ENCODE data around the gene SLC2A6.

Gene SLC2A6

GRCh38 chr9:133496861-133497842 lies 18.3 kb upstream of the SLC2A6 start:
- no peak for DNase-seq (ENCODE audit: low read depth in 2 of 2)

GRCh38 chr9:133495327-133496293 lies 16.7 kb upstream of the SLC2A6 start:
- DNase-seq (ENCODE audit: low read depth in 2 of 2), result no peak

- no peak for DNase-seq (ENCODE audit: low read depth in 2 of 2)
Observed at GRCh38 chr9:133494636-133495326, 15.9 kb upstream of the SLC2A6 start.

GRCh38 chr9:133493845-133494540 lies 15.1 kb upstream of the SLC2A6 start:
- DNase-seq (ENCODE audit: low read depth in 2 of 2), result no peak

GRCh38 chr9:133493428-133493827 lies 14.5 kb upstream of the SLC2A6 start:
- no peak for DNase-seq (ENCODE audit: low read depth in 2 of 2)

GRCh38 chr9:133492061-133493021 lies 13.4 kb upstream of the SLC2A6 start:
- no peak for DNase-seq (ENCODE audit: low read depth in 2 of 2)

- no peak for DNase-seq (ENCODE audit: low read depth in 2 of 2)
Observed at GRCh38 chr9:133491656-133491925, 12.7 kb upstream of the SLC2A6 start.

- DNase-seq (ENCODE audit: low read depth in 2 of 2), result no peak
Observed at GRCh38 chr9:133490865-133491655, 12.2 kb upstream of the SLC2A6 start.

- DNase-seq (ENCODE audit: low read depth in 2 of 2), result no peak
Observed at GRCh38 chr9:133490201-133490681, 11.3 kb upstream of the SLC2A6 start.

- no peak for DNase-seq (ENCODE audit: low read depth in 2 of 2)
Observed at GRCh38 chr9:133489253-133490190, 10.6 kb upstream of the SLC2A6 start.

GRCh38 chr9:133488686-133489252 lies 9.9 kb upstream of the SLC2A6 start:
- no peak for DNase-seq (ENCODE audit: low read depth in 2 of 2)

- DNase-seq (ENCODE audit: low read depth in 2 of 2), result no peak
Observed at GRCh38 chr9:133487331-133487725, 8.4 kb upstream of the SLC2A6 start.

GRCh38 chr9:133485531-133486260 lies 6.8 kb upstream of the SLC2A6 start:
- no peak for DNase-seq (ENCODE audit: low read depth in 2 of 2)

GRCh38 chr9:133484671-133485437 lies 6.0 kb upstream of the SLC2A6 start:
- no peak for DNase-seq (ENCODE audit: low read depth in 2 of 2)

- no peak for DNase-seq (ENCODE audit: low read depth in 2 of 2)
Observed at GRCh38 chr9:133483611-133484010, 4.7 kb upstream of the SLC2A6 start.
